K562 (cell line): ENCODE measurements around the gene LY6G6F. TPM values are rescaled to one million over a fixed set of nuclear protein-coding genes. Genes with fewer than 3 reads are reported as not detected.

ENCODE experiments used
- BRCA1 ChIP-seq, 2 experiments: fragments of 450-650 bp in 1 of 2; sonication (generic) in 1 of 2; formaldehyde crosslinking in 1 of 2; IDR thresholded peaks; 2 replicates each; pipeline versions ENCODE4 v1.5.0 to v1.6.1; 2017 to 2020; ENCODE audit warnings: mild to moderate bottlenecking in 1 of 2, missing genetic modification reagents in 1 of 2
- CBX5 ChIP-seq: IDR thresholded peaks from 2 replicates; pipeline ENCODE4 v1.6.1; 2014; ENCODE audit warnings: low read depth, borderline replicate concordance
- CTBP1 ChIP-seq: fragments of 450-650 bp; IDR thresholded peaks from 2 replicates; pipeline ENCODE4 v1.6.1; 2016; ENCODE audit warnings: borderline replicate concordance
- HLTF ChIP-seq: fragments of 450-650 bp; IDR thresholded peaks from 2 replicates; pipeline ENCODE4 v1.6.1; 2016
- PML ChIP-seq: IDR thresholded peaks from 2 replicates; pipeline ENCODE4 v1.6.1; 2012; ENCODE audit warnings: low read length, inconsistent platforms
- PRMT5 ChIP-seq: sonication (generic); formaldehyde crosslinking; IDR thresholded peaks from 2 replicates; pipeline ENCODE4 v1.5.0; 2020; ENCODE audit warnings: missing genetic modification reagents
- RBFOX2 ChIP-seq: fragments of 200-400 bp; formaldehyde crosslinking; IDR thresholded peaks from 2 replicates; pipeline ENCODE4 v1.6.1; 2017; ENCODE audit warnings: low read depth, mild to moderate bottlenecking, low read length, moderate library complexity
- RBM14 ChIP-seq: fragments of 200-400 bp; formaldehyde crosslinking; IDR thresholded peaks from 2 replicates; pipeline ENCODE4 v1.6.1; 2018; ENCODE audit warnings: low read depth, mild to moderate bottlenecking, low read length, moderate library complexity, borderline replicate concordance; ENCODE audit not compliant: insufficient read depth
- SRSF7 ChIP-seq: fragments of 200-400 bp; formaldehyde crosslinking; optimal IDR thresholded peaks from 2 replicates; pipeline ENCODE3; 2017; ENCODE audit warnings: mild to moderate bottlenecking, low read depth, low read length
- TARDBP ChIP-seq: fragments of 450-650 bp; IDR thresholded peaks from 2 replicates; pipeline ENCODE4 v1.6.1; 2016
- TOE1 ChIP-seq, 2 experiments: fragments of 450-650 bp in 1 of 2; sonication (generic) in 1 of 2; formaldehyde crosslinking in 1 of 2; IDR thresholded peaks; 2 replicates each; pipeline versions ENCODE4 v1.7.1 to v1.8.0; 2016 to 2022; ENCODE audit warnings: borderline replicate concordance in 2 of 2, mild to moderate bottlenecking in 2 of 2, antibody characterized with exemption in 1 of 2, inconsistent platforms in 1 of 2, low read depth in 1 of 2, missing genetic modification reagents in 1 of 2, moderate library complexity in 1 of 2
- XRCC5 ChIP-seq: fragments of 200-400 bp; formaldehyde crosslinking; IDR thresholded peaks from 2 replicates; pipeline ENCODE4 v1.6.1; 2017; ENCODE audit warnings: low read depth, mild to moderate bottlenecking, low read length
- ZNF668 ChIP-seq: fragments of 250-450 bp; sonication (Bioruptor Pico); IDR thresholded peaks from 2 replicates; pipeline ENCODE4 v1.8.0; 2022; ENCODE audit warnings: mild to moderate bottlenecking, inconsistent platforms
- polyA plus RNA-seq, 8 experiments: library from polyadenylated mRNA; depleted of rRNA in 4 of 8; stranded (reverse) in 5 of 8; unstranded in 3 of 8; fragments of >200 nt; fragmentation: Nextera tagmentation in 2 of 8; fragmentation: Illumina TruSeq in 1 of 8; extraction: Ambion mirVana in 2 of 8; extraction: Trizol in 1 of 8; gene quantifications; 2 replicates each; pipeline versions ENCODE4 v1.2.1 to v1.2.3, GENCODE V29; 2011 to 2014; ENCODE audit warnings: inconsistent platforms in 1 of 8, missing spikeins in 1 of 8
- total RNA-seq, 7 experiments: library from RNA; depleted of rRNA in 6 of 7; stranded (reverse); fragments of >200 nt in 6 of 7; fragmentation: Illumina TruSeq in 2 of 7; extraction: Trizol in 2 of 7; gene quantifications; 2 replicates each; pipeline versions ENCODE4 v1.2.1 to v1.2.3, GENCODE V29; 2011 to 2021; ENCODE audit warnings: low replicate concordance in 1 of 7
- TF ChIP-seq, protein P1 (sequence below): fragments of 450-650 bp; IDR thresholded peaks from 2 replicates; pipeline ENCODE4 v1.7.0; 2016; ENCODE audit warnings: borderline replicate concordance
- TF ChIP-seq, protein P2 (sequence below): fragments of 250-450 bp; sonication (Bioruptor Pico); IDR thresholded peaks from 2 replicates; pipeline ENCODE4 v1.9.0; 2021; ENCODE audit warnings: mild to moderate bottlenecking, inconsistent platforms
- TF ChIP-seq, protein P3 (sequence below): fragments of 450-650 bp; IDR thresholded peaks from 2 replicates; pipeline ENCODE4 v1.6.1; 2018; ENCODE audit warnings: mild to moderate bottlenecking, low read depth; ENCODE audit not compliant: partially characterized antibody
- TF ChIP-seq, protein P4 (sequence below), 2 experiments: fragments of 450-650 bp; IDR thresholded peaks; 2 replicates each; pipeline ENCODE4 v1.6.1; 2018; ENCODE audit warnings: mild to moderate bottlenecking in 2 of 2, low read depth in 1 of 2; ENCODE audit not compliant: partially characterized antibody in 2 of 2

The LY6G6F gene
- total and polyA plus RNA-seq, 9 of the 15 experiments (the other 6 are each of a cell fraction or from before 2014, with no cell fraction given), result 0.14 to 0.50 (median 0.28) TPM; not detected in 2

DNA sequence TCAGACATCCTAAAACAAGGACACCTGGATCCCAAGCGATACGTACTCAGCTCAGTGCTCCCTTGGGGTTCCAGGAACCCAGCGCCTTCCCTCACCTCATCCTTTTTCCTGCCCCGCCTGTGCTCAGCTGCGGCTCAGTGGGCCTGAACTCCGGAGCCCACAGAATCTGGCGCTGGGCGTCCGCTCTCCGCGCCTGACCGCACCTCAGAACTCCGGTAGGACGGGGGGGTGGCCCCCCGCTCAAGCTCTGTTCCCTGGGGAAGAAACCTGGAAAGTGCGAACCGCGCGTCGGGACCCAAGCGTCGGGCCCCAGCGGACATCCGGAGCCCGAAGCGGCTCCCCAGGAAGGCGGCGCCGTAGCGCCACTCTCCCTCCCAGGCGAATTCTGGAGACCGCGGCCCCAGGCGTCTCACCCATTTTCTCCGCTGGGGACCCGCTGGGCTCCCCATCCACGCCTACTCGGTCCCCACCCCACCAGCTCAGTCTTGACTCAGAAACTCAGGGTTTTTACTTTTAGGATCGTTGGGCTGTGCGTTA is 25.5 kb upstream of the LY6G6F start (continued):
- TF ChIP-seq TOE1 (IDR thresholded peaks at IDR 0.05; ENCODE audit: borderline replicate concordance), result no peak
- no peak for TF ChIP-seq TOE1 (CRISPR knock-in tag; IDR thresholded peaks at IDR 0.05; ENCODE audit: borderline replicate concordance, low read depth)
- TF ChIP-seq PML, result no peak
- TF ChIP-seq, protein P1, sequence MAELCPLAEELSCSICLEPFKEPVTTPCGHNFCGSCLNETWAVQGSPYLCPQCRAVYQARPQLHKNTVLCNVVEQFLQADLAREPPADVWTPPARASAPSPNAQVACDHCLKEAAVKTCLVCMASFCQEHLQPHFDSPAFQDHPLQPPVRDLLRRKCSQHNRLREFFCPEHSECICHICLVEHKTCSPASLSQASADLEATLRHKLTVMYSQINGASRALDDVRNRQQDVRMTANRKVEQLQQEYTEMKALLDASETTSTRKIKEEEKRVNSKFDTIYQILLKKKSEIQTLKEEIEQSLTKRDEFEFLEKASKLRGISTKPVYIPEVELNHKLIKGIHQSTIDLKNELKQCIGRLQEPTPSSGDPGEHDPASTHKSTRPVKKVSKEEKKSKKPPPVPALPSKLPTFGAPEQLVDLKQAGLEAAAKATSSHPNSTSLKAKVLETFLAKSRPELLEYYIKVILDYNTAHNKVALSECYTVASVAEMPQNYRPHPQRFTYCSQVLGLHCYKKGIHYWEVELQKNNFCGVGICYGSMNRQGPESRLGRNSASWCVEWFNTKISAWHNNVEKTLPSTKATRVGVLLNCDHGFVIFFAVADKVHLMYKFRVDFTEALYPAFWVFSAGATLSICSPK, result 0 out of 2 replicates have a peak, but pooled peaks have one; percentile 28
- no peak for TF ChIP-seq ZNF668 (CRISPR knock-in tag)
- TF ChIP-seq, protein P2, sequence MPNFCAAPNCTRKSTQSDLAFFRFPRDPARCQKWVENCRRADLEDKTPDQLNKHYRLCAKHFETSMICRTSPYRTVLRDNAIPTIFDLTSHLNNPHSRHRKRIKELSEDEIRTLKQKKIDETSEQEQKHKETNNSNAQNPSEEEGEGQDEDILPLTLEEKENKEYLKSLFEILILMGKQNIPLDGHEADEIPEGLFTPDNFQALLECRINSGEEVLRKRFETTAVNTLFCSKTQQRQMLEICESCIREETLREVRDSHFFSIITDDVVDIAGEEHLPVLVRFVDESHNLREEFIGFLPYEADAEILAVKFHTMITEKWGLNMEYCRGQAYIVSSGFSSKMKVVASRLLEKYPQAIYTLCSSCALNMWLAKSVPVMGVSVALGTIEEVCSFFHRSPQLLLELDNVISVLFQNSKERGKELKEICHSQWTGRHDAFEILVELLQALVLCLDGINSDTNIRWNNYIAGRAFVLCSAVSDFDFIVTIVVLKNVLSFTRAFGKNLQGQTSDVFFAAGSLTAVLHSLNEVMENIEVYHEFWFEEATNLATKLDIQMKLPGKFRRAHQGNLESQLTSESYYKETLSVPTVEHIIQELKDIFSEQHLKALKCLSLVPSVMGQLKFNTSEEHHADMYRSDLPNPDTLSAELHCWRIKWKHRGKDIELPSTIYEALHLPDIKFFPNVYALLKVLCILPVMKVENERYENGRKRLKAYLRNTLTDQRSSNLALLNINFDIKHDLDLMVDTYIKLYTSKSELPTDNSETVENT, result 0 out of 2 replicates have a peak, but pooled peaks have one; percentile 11
- 0 out of 2 replicates have a peak, but pooled peaks have one; percentile 62 for TF ChIP-seq HLTF
- TF ChIP-seq RBFOX2, result 0 out of 2 replicates have a peak, but pooled peaks have one; percentile 23
- 0 out of 2 replicates have a peak, but pooled peaks have one; percentile 53 for TF ChIP-seq PRMT5 (CRISPR knock-in tag)
- TF ChIP-seq CTBP1, result no peak
- peak; percentile 85; the same call in 1 of the 2 replicates for TF ChIP-seq RBM14
- no peak for TF ChIP-seq BRCA1 (IDR thresholded peaks at IDR 0.05)
- TF ChIP-seq BRCA1 (CRISPR knock-in tag; IDR thresholded peaks at IDR 0.05), result 0 out of 2 replicates have a peak, but pooled peaks have one; percentile 43
- TF ChIP-seq, protein P3, sequence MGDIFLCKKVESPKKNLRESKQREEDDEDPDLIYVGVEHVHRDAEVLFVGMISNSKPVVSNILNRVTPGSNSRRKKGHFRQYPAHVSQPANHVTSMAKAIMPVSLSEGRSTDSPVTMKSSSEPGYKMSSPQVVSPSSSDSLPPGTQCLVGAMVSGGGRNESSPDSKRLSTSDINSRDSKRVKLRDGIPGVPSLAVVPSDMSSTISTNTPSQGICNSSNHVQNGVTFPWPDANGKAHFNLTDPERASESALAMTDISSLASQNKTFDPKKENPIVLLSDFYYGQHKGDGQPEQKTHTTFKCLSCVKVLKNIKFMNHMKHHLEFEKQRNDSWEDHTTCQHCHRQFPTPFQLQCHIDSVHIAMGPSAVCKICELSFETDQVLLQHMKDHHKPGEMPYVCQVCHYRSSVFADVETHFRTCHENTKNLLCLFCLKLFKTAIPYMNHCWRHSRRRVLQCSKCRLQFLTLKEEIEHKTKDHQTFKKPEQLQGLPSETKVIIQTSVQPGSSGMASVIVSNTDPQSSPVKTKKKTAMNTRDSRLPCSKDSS, result peak; percentile 23
- 0 out of 2 replicates have a peak, but pooled peaks have one; percentile 13 for TF ChIP-seq TARDBP
- TF ChIP-seq CBX5, result 0 out of 2 replicates have a peak, but pooled peaks have one; percentile 10
- TF ChIP-seq, protein P4, sequence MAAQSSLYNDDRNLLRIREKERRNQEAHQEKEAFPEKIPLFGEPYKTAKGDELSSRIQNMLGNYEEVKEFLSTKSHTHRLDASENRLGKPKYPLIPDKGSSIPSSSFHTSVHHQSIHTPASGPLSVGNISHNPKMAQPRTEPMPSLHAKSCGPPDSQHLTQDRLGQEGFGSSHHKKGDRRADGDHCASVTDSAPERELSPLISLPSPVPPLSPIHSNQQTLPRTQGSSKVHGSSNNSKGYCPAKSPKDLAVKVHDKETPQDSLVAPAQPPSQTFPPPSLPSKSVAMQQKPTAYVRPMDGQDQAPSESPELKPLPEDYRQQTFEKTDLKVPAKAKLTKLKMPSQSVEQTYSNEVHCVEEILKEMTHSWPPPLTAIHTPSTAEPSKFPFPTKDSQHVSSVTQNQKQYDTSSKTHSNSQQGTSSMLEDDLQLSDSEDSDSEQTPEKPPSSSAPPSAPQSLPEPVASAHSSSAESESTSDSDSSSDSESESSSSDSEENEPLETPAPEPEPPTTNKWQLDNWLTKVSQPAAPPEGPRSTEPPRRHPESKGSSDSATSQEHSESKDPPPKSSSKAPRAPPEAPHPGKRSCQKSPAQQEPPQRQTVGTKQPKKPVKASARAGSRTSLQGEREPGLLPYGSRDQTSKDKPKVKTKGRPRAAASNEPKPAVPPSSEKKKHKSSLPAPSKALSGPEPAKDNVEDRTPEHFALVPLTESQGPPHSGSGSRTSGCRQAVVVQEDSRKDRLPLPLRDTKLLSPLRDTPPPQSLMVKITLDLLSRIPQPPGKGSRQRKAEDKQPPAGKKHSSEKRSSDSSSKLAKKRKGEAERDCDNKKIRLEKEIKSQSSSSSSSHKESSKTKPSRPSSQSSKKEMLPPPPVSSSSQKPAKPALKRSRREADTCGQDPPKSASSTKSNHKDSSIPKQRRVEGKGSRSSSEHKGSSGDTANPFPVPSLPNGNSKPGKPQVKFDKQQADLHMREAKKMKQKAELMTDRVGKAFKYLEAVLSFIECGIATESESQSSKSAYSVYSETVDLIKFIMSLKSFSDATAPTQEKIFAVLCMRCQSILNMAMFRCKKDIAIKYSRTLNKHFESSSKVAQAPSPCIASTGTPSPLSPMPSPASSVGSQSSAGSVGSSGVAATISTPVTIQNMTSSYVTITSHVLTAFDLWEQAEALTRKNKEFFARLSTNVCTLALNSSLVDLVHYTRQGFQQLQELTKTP (IDR thresholded peaks at IDR 0.05; ENCODE audit: low read depth in 1 of 2, partially characterized antibody in 2 of 2), result peak in 1 of 2 experiments; percentile 5
- TF ChIP-seq SRSF7, result peak; percentile 80
- peak; percentile 4; the same call in 1 of the 2 replicates for TF ChIP-seq XRCC5
